DND-41 (cell line): ENCODE data around the gene LCN15.
"Not testable (repeated sequence)": the region's sequence is repeated elsewhere in the genome, so short reads cannot be mapped to it uniquely, and the experiment has no call there.

ENCODE experiments used
- ATAC-seq: fragments of 200-7000 bp; cut with Tn5 transposase; 3 replicates; pipeline ENCODE4 v1.9.1; 2021; ENCODE audit warnings: low read depth; ENCODE audit not compliant: insufficient read depth
- DNase-seq: peaks from one replicate; pipeline ENCODE4 v3.0.0-alpha.2; 2020
- H2AFZ ChIP-seq: 2 replicates; pipeline ENCODE4 v1.6.0; 2012; ENCODE audit warnings: low read depth, low read length
- H3K27ac ChIP-seq: 2 replicates; pipeline ENCODE4 v1.5.1; 2012; ENCODE audit warnings: low read length, inconsistent platforms
- H3K27me3 ChIP-seq: fragments of 200-600 bp; sonication (generic); 2 replicates; pipeline ENCODE4 v1.6.0; 2012; ENCODE audit warnings: low read length, mild to moderate bottlenecking, inconsistent platforms; ENCODE audit not compliant: insufficient read depth, poor library complexity
- H3K36me3 ChIP-seq: 2 replicates; pipeline ENCODE4 v1.5.1; 2012; ENCODE audit warnings: low read length, inconsistent platforms; ENCODE audit not compliant: insufficient read depth
- H3K4me1 ChIP-seq: 2 replicates; pipeline ENCODE4 v1.5.1; 2012; ENCODE audit warnings: mild to moderate bottlenecking, low read length; ENCODE audit not compliant: insufficient read depth
- H3K4me2 ChIP-seq: 2 replicates; pipeline ENCODE4 v1.6.0; 2012; ENCODE audit warnings: mild to moderate bottlenecking, moderate library complexity, low read length, inconsistent platforms; ENCODE audit not compliant: insufficient read depth
- H3K4me3 ChIP-seq, 2 experiments: fragments of 200-600 bp in 1 of 2; shearing (Covaris generic) in 1 of 2; 2 replicates each; pipeline ENCODE4 v1.5.1; 2012 to 2016; ENCODE audit warnings: inconsistent platforms in 2 of 2, low read length in 2 of 2, mild to moderate bottlenecking in 2 of 2, low read depth in 1 of 2, moderate library complexity in 1 of 2
- H3K79me2 ChIP-seq: 2 replicates; pipeline ENCODE4 v1.6.0; 2012; ENCODE audit warnings: low read length, inconsistent platforms; ENCODE audit not compliant: insufficient read depth
- H3K9ac ChIP-seq: 2 replicates; pipeline ENCODE4 v1.6.0; 2012; ENCODE audit warnings: low read depth, mild to moderate bottlenecking, inconsistent platforms, low read length, moderate library complexity
- H3K9me3 ChIP-seq: 2 replicates; pipeline ENCODE4 v1.5.1; 2012; ENCODE audit warnings: low read length, moderate library complexity, mild to moderate bottlenecking, inconsistent platforms; ENCODE audit not compliant: insufficient read depth, severe bottlenecking
- H4K20me1 ChIP-seq: 2 replicates; pipeline ENCODE4 v1.6.0; 2012; ENCODE audit warnings: low read length; ENCODE audit not compliant: insufficient read depth
- CTCF ChIP-seq: IDR thresholded peaks from 2 replicates; pipeline ENCODE4 v1.5.1; 2012; ENCODE audit warnings: borderline replicate concordance, low read length, moderate library complexity, mild to moderate bottlenecking; ENCODE audit not compliant: poor library complexity, severe bottlenecking; ENCODE audit errors: extremely low read depth
- EZH2 ChIP-seq: IDR thresholded peaks from 3 replicates; pipeline ENCODE4 v1.6.1; 2012; ENCODE audit warnings: borderline replicate concordance, low read depth, mild to moderate bottlenecking, moderate library complexity, low read length, inconsistent platforms; ENCODE audit not compliant: severe bottlenecking

Gene LCN15

GRCh38 chr9:136756134-136756438 lies 8.2 kb downstream of the LCN15 start:
- no peaks in the 10 kb centered on the region for H4K20me1 ChIP-seq
- no peak for ATAC-seq
- no peak overlapping the region for H3K4me2 ChIP-seq
- no peaks in the 10 kb centered on the region for H3K9me3 ChIP-seq
- H3K4me3 ChIP-seq = no peak overlapping the region
- no peak for DNase-seq
- no peak overlapping the region for H3K27ac ChIP-seq
- TF ChIP-seq CTCF (no peak), EZH2 (no peak)
- H3K9ac ChIP-seq = no peak overlapping the region
- no peak overlapping the region for H2AFZ ChIP-seq
- H3K4me1 ChIP-seq = no peaks in the 10 kb centered on the region
- no peaks in the 10 kb centered on the region for H3K79me2 ChIP-seq
- H3K36me3 ChIP-seq = no peaks in the 10 kb centered on the region
- H3K27me3 ChIP-seq = no peaks in the 10 kb centered on the region

GRCh38 chr9:136755302-136756133 lies 8.8 kb downstream of the LCN15 start:
- not testable (repeated sequence) for ATAC-seq, H4K20me1 ChIP-seq, H3K4me3 ChIP-seq, H3K27ac ChIP-seq, H3K79me2 ChIP-seq, H3K27me3 ChIP-seq, H3K36me3 ChIP-seq, H3K4me2 ChIP-seq, DNase-seq, H3K9me3 ChIP-seq, H3K9ac ChIP-seq, H3K4me1 ChIP-seq, H2AFZ ChIP-seq

GRCh38 chr9:136754626-136755301 lies 9.6 kb downstream of the LCN15 start:
- Histone ChIP-seq H4K20me1 (no peaks in the 10 kb centered on the region), H3K27me3 (no peaks in the 10 kb centered on the region), H2AFZ (no peak overlapping the region), H3K4me2 (no peak overlapping the region), H3K27ac (no peak overlapping the region), H3K79me2 (no peaks in the 10 kb centered on the region), H3K4me3 (no peak overlapping the region), H3K36me3 (no peaks in the 10 kb centered on the region), H3K4me1 (no peaks in the 10 kb centered on the region), H3K9me3 (no peaks in the 10 kb centered on the region), H3K9ac (no peak overlapping the region)
- DNase-seq (no peak), ATAC-seq (no peak)
- TF ChIP-seq EZH2 (no peak), CTCF (no peak)

GRCh38 chr9:136754059-136754572 lies 10.2 kb downstream of the LCN15 start:
- H3K9me3 ChIP-seq = no peaks in the 10 kb centered on the region
- DNase-seq = no peak
- H3K27ac ChIP-seq = no peak overlapping the region

More at GRCh38 chr9:136754059-136754572, 10.2 kb downstream of the LCN15 start:
- Histone ChIP-seq H3K27me3 (no peaks in the 10 kb centered on the region), H3K79me2 (no peaks in the 10 kb centered on the region), H2AFZ (no peak overlapping the region), H3K36me3 (no peaks in the 10 kb centered on the region), H3K4me1 (no peaks in the 10 kb centered on the region), H3K9ac (no peak overlapping the region), H3K4me2 (no peak overlapping the region), H4K20me1 (no peaks in the 10 kb centered on the region), H3K4me3 (no peak overlapping the region)
- TF ChIP-seq EZH2 = no peak
- no peak for TF ChIP-seq CTCF
- ATAC-seq = no peak
